ENCODE measurements around the gene CCDC184.

Gene CCDC184

DNA sequence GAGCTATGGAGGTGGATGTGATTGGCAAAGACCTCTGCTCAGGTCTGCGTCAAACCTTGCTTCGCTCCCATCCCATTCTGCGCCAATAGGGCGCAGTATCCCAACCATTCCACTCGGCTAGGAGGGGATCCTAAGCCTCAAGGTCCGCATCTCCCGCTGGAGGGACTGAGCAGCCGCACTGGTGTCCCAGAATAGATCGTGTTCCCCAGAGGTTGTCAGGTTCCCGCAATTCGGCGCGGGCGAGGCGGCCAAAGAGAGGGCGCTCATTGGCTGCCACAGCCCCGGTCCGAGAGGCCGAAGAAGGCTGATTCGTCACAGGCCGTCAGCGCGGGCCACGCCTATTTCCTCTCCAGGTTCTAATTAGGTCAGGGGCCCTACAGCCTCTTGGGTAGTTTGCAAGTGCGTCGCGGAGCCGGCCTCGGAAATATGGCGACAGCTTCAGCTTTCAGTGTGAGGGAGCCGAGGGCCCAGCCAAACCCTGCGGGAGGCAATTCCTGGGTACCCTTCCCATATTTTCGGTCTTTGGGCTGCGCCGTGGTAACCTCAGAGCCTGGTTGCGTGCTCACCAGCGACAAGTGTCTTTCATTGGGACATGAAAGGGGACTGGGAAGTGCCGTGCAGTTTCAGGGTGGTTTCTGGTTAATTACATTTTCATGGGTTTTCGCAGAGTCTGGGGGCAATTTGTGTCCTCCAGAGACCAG lies 14.7 kb downstream of the CCDC184 start:
- Histone ChIP-seq H3K27ac (ENCODE audit: low read length) (no peak overlapping the region), H3K4me3 (ENCODE audit: low read depth in 1 of 2, low read length in 2 of 2) (no peak overlapping the region), H3K27me3 (ENCODE audit: insufficient read depth, low read length, poor library complexity) (peaks cover 18% of the 10 kb centered on the region), H3K36me3 (ENCODE audit: insufficient read depth, low read length) (no peaks in the 10 kb centered on the region), H2AFZ (ENCODE audit: low read depth, low read length) (no peak overlapping the region), H3K9ac (ENCODE audit: low read depth, low read length) (no peak overlapping the region), H3K79me2 (ENCODE audit: insufficient read depth, low read length) (no peaks in the 10 kb centered on the region), H3K9me3 (ENCODE audit: insufficient read depth, low read length, severe bottlenecking) (no peaks in the 10 kb centered on the region), H4K20me1 (ENCODE audit: insufficient read depth, low read length) (no peaks in the 10 kb centered on the region), H3K4me2 (ENCODE audit: insufficient read depth, low read length) (no peak overlapping the region), H3K4me1 (ENCODE audit: insufficient read depth, low read length) (no peaks in the 10 kb centered on the region)
- ATAC-seq (ENCODE audit: insufficient read depth, low read depth): no peak
- no peak for DNase-seq
- TF ChIP-seq EZH2 (IDR thresholded peaks at IDR 0.05; ENCODE audit: borderline replicate concordance, low read depth, low read length, severe bottlenecking): no peak
- TF ChIP-seq CTCF (IDR thresholded peaks at IDR 0.05; ENCODE audit: borderline replicate concordance, extremely low read depth, low read length, poor library complexity, severe bottlenecking): no peak

- Histone ChIP-seq H3K27ac (ENCODE audit: low read length) (no peak overlapping the region), H3K79me2 (ENCODE audit: insufficient read depth, low read length) (no peaks in the 10 kb centered on the region), H3K27me3 (ENCODE audit: insufficient read depth, low read length, poor library complexity) (peaks cover 15% of the 10 kb centered on the region), H4K20me1 (ENCODE audit: insufficient read depth, low read length) (no peaks in the 10 kb centered on the region), H3K36me3 (ENCODE audit: insufficient read depth, low read length) (no peaks in the 10 kb centered on the region), H3K9ac (ENCODE audit: low read depth, low read length) (no peak overlapping the region), H3K4me3 (ENCODE audit: low read depth in 1 of 2, low read length in 2 of 2) (no peak overlapping the region), H3K4me1 (ENCODE audit: insufficient read depth, low read length) (no peaks in the 10 kb centered on the region), H3K9me3 (ENCODE audit: insufficient read depth, low read length, severe bottlenecking) (no peaks in the 10 kb centered on the region), H2AFZ (ENCODE audit: low read depth, low read length) (no peak overlapping the region), H3K4me2 (ENCODE audit: insufficient read depth, low read length) (no peak overlapping the region)
- ATAC-seq (ENCODE audit: insufficient read depth, low read depth): no peak
- TF ChIP-seq EZH2 (IDR thresholded peaks at IDR 0.05; ENCODE audit: borderline replicate concordance, low read depth, low read length, severe bottlenecking) (no peak), CTCF (IDR thresholded peaks at IDR 0.05; ENCODE audit: borderline replicate concordance, extremely low read depth, low read length, poor library complexity, severe bottlenecking) (no peak)
- no peak for DNase-seq
Measured at GRCh38 chr12:48198672-48198971, 15.2 kb downstream of the CCDC184 start.

- Histone ChIP-seq H3K4me1 (ENCODE audit: insufficient read depth, low read length) (no peaks in the 10 kb centered on the region), H4K20me1 (ENCODE audit: insufficient read depth, low read length) (no peaks in the 10 kb centered on the region), H2AFZ (ENCODE audit: low read depth, low read length) (no peak overlapping the region), H3K27ac (ENCODE audit: low read length) (no peak overlapping the region), H3K36me3 (ENCODE audit: insufficient read depth, low read length) (no peaks in the 10 kb centered on the region), H3K27me3 (ENCODE audit: insufficient read depth, low read length, poor library complexity) (peaks cover 14% of the 10 kb centered on the region), H3K79me2 (ENCODE audit: insufficient read depth, low read length) (no peaks in the 10 kb centered on the region), H3K4me3 (ENCODE audit: low read depth in 1 of 2, low read length in 2 of 2) (no peak overlapping the region), H3K4me2 (ENCODE audit: insufficient read depth, low read length) (no peak overlapping the region), H3K9me3 (ENCODE audit: insufficient read depth, low read length, severe bottlenecking) (no peaks in the 10 kb centered on the region), H3K9ac (ENCODE audit: low read depth, low read length) (no peak overlapping the region)
- ATAC-seq (ENCODE audit: insufficient read depth, low read depth) (no peak), DNase-seq (no peak)
- TF ChIP-seq EZH2 (IDR thresholded peaks at IDR 0.05; ENCODE audit: borderline replicate concordance, low read depth, low read length, severe bottlenecking) (no peak), CTCF (IDR thresholded peaks at IDR 0.05; ENCODE audit: borderline replicate concordance, extremely low read depth, low read length, poor library complexity, severe bottlenecking) (no peak)
Measured at GRCh38 chr12:48198985-48199384, 15.5 kb downstream of the CCDC184 start.
